Stimulated activated CD8-positive, alpha-beta memory T cell treated with anti-CD3 and anti-CD28 coated beads, Interleukin-15, amount 100 ng/mL, for 48 hours (primary cell): ENCODE results near the gene LDLRAD4.

ENCODE experiments used
- DNase-seq, 2 donors: peaks; one replicate each; pipeline ENCODE4 v3.0.0-alpha.2; 2020; ENCODE audit warnings: low read depth in 2 of 2

LDLRAD4 gene

DNA sequence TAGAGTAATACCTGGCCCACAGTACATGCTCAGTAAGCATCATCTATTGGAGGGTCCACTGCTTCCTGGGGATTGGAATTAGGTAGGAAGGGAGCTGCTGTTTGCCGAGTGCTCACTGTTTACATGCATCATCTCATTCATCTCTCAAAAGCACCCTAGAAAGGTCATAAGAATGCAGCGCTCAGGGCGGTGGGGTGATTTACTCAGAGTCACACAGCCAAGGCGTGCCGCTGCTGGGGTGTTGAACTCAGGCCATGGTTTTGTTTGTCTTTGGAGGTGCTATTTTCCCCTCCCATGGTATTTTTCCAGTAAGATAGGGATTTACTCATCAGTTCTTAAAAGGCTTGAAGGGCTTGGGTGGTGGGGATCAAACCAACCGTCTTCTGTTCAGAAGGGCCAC is 227.5 kb downstream of the LDLRAD4 start:
- DNase-seq = no peak

DNA sequence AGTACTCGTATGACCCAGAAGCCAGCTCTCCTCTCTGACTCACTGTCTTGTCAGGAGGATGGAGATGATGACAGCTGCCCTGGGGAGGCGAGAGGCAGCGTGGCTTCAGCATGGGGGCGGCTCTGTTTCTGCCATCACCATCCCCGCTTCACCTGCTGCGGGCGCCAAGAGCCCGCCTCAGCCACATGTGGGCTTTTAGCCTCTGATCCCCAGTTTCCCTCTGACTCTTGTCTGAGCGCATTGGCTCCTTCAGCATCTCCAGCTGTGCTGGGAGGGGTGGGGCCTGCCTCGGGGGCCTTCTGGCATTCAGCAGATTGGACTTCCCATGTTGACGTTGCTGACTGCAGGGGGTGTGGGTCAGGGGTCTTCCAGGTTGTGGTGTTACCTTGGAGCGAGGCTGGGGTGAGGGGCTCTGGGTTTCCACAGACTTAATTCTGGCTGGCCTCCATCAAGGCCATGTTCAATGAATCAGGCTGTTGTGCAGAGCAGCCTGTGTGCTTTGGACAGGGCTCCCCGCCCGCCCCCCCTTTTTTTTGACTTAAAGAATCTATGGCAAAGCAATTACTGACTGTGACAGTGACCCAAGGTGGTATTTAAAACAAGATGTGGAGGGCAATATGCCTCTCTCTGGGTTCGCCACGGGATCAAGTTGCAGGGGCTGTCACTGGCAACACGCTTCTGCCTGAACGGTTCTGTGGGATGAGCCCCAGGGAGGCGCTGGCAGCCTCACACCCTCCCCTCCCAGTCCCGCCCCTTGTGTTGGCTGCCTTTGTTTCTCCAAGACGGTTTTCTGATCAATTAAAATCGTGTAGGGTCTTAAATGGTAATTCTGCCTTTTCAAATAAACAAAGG is 228.3 kb downstream of the LDLRAD4 start:
- peak; percentile 47 to 71 for DNase-seq

DNA sequence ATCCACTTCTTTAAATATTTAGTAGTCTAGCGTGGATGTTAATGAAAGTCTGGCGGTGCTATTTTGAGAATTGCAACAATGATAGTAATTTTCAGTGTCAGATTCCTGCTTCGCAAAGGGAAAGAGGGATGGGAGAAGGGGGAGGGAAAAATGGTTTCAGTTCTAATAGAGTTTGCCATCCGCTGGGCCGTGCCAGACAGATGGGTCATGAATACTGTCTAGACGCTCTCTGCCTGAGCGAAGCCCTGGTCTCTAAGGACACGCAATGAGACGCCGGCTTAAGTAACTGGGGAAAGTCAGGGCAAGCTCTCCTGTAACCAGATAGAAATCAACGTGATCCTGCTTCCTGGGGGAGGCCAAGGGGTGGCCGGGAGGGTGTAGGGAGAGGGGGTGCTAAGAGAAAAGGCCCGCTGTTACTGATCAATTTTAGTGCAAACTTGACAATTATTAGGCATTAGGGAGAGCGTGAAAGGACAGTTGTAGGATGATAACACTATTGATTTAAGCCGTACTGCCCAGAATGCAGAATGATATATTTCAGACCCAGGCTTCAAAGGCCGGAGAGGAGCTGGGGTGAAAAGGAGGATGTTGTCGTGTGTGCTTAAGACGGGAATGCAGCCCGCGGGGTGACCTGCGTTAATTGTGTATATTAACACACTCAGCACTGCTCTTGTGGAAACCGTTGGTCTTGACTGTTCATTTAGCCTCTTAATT is 229.2 kb downstream of the LDLRAD4 start:
- no peak for DNase-seq

DNA sequence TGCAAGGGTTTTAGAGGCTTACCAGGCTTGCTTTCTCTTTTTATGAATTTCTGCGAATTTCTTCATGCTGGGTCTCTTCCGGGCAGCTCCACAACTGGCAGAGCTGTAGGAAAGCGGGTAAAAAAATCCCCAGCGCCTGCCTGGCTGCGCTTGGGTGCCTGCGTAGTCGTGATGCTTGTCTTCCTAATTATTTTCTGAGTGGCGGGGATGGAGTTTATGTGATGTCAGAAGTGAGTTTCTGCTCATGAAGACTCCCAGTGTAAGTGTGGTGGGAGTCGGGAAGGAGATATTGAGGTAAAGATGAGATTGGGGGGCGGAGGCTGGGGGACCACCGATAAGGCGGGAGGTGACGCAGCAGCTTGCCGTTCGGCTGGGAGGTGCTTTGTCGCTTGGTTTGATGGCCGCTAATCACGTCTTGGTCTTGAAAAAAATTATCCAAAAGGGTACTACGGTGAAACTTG is 229.8 kb downstream of the LDLRAD4 start:
- DNase-seq = no peak

GRCh38 chr18:13449651-13450050 is 231.1 kb downstream of the LDLRAD4 start:
- DNase-seq = no peak

DNA sequence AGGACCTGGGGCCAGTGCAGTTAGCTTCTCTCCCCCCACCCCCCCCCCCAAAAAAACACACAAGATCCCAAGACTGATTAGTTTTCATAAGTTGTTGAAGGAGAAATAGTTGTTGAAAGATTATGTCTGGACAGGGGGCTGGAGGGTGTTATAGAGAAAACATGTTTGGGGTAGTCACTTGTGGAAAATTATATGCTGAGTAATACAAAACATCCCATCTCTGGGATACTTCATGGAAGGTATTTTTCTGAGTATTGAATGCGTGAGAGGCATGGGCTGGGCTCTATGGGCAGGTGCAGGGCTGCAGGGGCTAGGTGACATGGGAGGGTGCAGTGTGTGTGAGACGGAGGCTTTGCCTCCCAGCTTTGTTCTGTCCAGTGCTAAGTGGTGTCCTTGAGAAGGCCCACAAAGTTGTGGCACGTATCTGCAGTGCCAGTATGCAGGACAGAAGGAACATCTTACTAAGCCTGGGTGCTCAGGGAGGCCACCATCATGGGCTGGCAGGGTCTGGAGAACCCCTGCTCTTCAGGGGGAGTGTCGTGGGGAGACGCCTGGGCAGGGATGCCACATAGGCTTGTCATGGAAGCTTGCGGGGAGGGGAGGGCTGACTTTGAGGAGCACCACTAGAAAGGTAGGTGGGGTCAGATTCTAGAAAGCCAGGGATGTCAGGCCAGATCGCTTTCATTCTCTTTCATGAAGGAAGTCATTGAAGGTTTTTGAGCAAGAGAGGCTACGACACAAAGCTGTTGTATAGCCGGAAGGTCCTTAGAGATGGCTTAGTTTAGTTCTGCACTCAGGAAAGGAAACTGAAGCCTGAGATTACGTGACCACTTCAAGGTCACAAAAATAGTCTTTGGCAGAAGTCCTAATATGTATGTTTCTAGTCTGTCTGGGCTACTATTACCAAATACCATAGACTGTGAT is 232.0 kb downstream of the LDLRAD4 start:
- no peak for DNase-seq

DNA sequence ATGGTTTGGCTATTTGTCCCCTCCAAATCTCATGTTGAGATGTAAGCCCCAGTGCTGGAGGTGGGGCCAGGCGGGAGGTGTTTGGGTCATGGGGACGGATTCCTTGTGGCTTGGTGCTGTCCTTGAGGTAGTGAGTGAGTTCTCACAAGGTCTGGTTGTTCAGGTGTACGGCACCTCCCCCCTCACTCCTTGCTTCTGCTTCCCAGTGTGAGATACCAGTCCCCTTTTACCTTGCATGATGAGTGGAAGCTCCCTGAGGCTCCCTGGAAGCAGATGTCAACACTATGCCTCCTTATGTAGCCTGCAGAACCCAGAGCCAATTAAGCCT is 232.6 kb downstream of the LDLRAD4 start:
- no peak for DNase-seq

- no peak for DNase-seq
These were observed 233.3 kb downstream of the LDLRAD4 start for GRCh38 chr18:13451661-13452387.

- DNase-seq = no peak
These were observed 233.8 kb downstream of the LDLRAD4 start for GRCh38 chr18:13452388-13452811.

DNA sequence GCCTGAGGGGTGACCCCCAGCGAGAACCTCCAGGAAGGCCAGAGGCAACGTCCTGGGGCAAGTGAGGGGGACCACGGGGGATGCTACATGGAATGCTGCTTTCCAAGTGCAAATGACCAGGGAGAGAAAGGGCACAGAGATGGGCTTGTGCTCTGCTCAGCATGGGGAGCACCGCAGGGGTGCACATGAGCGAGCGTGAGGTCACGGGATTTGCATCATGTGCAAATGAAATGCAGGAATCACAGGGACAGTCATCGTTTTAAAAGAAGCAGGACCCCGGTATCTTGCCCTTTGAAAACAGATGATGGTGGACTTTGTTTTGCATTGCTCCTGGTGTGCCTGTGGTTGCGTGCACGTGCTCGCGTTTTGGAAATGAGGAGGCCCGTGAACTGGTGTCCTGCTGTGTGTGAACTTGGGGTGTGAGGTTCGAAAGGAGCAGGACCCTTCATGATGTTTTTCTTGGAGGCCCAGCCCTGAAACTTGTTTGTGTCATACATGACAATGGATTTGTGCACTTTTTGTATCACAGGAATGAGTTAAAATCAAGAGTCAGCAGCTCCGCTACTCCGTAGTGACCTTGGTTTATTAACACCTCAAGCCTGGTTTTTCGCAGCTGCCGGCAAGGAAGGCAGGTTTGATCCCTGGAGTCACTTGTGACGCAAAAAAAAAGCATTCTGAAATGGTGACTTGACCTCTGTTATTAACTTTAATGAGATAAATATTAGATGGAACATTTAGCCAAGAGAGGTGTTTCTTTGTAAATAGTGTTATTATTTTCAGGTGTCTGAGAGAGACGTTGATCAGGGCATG is 234.5 kb downstream of the LDLRAD4 start:
- no peak for DNase-seq

GRCh38 chr18:13453714-13454113 is 235.2 kb downstream of the LDLRAD4 start:
- no peak for DNase-seq

DNA sequence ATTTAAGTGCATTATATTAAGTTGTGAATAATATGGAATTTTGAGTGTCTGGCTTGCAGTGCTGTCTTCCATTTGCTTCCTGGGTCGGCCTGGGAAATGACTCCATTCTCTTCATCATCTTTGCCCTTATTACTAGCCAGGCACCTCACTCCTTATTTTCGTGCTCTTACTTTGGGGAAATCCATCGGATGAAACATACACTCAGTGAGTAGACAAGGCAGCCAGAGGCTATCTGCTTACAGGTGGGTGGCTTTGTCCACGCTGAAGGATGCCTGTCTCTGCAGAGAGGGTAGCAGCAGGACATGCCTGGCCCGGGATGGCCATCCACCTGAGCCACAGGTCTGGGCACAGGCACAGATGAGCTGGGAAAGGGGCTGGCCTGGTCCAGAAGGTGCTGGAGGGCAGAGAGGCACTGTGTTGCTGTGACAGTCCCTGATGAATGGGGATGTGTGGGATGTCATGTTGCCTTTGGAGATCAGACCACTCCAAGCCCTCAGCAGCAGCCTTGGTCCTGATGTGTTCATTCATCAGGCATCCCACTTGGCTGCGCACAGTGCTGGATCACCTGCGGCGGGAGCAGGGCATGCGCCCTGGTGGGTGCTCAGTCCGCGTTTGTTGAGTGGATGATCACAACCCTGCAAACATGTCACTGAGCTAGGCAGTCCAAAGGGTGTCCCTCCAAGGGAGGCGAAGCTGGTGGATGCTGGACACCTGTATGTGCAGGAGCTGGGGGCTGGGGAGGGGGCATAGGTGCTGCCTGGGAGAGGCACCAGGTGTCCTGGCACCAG is 236.0 kb downstream of the LDLRAD4 start:
- DNase-seq = no peak

DNA sequence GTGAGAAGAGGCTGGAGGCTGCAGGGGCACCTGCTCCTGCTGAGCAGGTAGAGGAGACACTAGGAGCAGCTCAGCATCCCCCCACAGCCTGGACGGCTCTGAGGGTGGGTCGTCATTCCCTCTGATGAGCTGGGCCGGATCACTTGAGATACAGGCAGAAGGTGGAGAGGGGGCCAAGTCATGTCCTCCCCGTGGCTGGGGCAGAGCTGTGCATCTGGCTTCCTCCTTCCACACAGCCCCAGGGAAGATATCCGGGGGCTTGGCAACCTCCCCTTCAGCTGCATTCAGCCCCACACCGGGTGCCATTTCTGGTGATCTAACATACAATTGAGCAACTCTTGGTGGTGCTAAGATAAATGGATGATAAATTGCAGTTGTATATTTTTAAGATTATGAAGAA is 236.9 kb downstream of the LDLRAD4 start:
- DNase-seq = no peak

DNA sequence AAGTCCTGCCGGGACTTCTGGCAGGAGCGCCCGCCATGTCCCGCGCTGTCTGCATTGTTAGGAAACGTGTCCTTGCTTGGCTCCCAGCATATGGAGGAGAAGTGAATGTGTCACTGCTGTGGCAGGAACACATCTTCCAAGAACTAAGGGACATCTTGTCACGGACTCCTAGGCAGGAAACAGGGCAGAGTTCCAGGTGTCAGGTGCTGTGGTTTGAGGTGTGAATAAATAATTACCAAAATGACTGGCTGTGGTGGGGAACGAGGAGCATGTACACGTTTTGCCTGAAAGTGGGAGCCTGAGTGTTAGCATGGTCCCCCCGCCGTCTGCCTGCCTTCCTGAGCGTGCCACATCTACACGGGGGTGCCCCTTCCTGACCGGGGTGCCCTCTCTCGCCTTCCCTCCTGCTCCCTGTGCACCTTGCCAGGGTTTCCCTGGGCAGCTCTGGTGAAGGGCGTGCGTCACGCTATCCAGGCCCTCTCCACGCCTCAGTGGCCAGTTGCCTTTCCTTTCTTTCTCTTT is 237.5 kb downstream of the LDLRAD4 start:
- DNase-seq = peak in 1 of 2 donors; percentile 36

- DNase-seq = no peak
These were observed 238.2 kb downstream of the LDLRAD4 start for GRCh38 chr18:13456736-13457271.

GRCh38 chr18:13457327-13457726 is 238.8 kb downstream of the LDLRAD4 start:
- DNase-seq = no peak

GRCh38 chr18:13460946-13461345 is 242.4 kb downstream of the LDLRAD4 start:
- DNase-seq = no peak

- no peak for DNase-seq
These were observed 242.9 kb downstream of the LDLRAD4 start for GRCh38 chr18:13461469-13461868.

- DNase-seq = no peak
These were observed 243.4 kb downstream of the LDLRAD4 start for GRCh38 chr18:13461936-13462335.
